GM13976 (cell line): ENCODE results near the gene SLC25A38.

Experiments
- DNase-seq: peaks from one replicate; pipeline ENCODE4 v3.0.0; 2012; ENCODE audit warnings: low spot score
- in situ Hi-C: fragments of 300-500 bp; cut with MboI; formaldehyde crosslinking; loops from one replicate; pipeline ENCODE4 v1.12.0; 2022; ENCODE audit warnings: low sequenced_read_pairs, mixed read lengths, inconsistent platforms; ENCODE audit not compliant: unreplicated experiment
- TF ChIP-seq, protein P1 (sequence below): IDR thresholded peaks from 2 replicates; pipeline ENCODE4 v1.5.1; 2012; ENCODE audit warnings: borderline replicate concordance, mild to moderate bottlenecking; ENCODE audit not compliant: insufficient read depth; ENCODE audit errors: extremely low read depth, missing control alignments, control extremely low read depth

The SLC25A38 gene

DNA sequence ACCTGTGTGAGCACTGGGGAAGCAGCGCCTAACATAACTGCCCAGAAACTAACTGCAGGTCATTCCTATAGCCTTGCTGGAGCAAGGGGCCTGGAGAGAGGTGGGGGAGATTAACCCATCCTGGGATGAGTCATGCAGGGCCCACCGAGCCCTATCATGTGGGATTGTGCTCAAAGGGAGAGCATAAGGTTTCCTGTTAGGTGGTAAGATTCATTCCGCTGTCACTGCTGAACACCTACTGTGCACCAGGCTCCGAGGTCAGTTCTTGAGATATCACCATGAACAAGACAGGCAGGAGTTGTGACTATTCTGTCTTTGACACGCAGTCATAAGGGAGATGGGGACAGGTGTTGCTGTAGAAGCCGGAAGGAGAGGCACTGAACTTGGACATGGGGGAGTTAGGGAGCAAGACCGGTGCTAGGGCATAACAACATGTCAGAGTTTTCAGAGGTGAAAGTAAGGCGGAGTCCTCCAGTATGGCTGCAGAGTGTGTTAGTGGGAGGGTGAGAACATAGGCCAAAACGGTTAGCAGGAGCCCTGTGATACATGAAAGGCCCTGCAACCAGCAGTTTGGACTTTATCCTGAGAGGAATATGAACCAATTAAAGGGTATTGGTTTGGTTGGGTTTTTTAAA lies 2.4 kb downstream of the SLC25A38 start:
- TF ChIP-seq, protein P1, sequence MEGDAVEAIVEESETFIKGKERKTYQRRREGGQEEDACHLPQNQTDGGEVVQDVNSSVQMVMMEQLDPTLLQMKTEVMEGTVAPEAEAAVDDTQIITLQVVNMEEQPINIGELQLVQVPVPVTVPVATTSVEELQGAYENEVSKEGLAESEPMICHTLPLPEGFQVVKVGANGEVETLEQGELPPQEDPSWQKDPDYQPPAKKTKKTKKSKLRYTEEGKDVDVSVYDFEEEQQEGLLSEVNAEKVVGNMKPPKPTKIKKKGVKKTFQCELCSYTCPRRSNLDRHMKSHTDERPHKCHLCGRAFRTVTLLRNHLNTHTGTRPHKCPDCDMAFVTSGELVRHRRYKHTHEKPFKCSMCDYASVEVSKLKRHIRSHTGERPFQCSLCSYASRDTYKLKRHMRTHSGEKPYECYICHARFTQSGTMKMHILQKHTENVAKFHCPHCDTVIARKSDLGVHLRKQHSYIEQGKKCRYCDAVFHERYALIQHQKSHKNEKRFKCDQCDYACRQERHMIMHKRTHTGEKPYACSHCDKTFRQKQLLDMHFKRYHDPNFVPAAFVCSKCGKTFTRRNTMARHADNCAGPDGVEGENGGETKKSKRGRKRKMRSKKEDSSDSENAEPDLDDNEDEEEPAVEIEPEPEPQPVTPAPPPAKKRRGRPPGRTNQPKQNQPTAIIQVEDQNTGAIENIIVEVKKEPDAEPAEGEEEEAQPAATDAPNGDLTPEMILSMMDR, result no peak
- in situ Hi-C loops, result loop anchor here (10.0 kb wide), 1 partner anchor 181 kb away; no protein-coding TSS in a partner anchor
- no peak for DNase-seq

DNA sequence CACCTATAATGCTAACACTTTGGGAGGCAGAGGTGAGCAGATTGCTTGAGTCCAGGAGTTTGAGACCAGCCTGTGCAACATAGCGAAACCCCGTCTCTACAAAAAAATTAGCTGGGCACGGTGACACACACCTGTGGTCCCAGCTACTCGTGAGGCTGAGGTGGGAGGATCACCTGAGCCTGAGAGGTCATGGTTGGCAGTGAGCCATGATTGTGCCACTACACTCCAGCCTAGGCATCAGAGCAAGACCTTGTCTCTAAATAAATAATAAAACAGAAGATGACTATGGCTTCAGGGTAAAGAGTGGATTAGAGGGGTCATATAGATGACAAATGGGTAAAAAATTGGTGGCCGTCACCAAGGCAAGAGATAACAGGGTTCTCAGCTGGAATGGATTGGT lies 3.1 kb downstream of the SLC25A38 start:
- in situ Hi-C loops, result loop anchor here (10.0 kb wide), 1 partner anchor 182 kb away; no protein-coding TSS in a partner anchor
- TF ChIP-seq, protein P1, result no peak
- DNase-seq, result no peak

DNA sequence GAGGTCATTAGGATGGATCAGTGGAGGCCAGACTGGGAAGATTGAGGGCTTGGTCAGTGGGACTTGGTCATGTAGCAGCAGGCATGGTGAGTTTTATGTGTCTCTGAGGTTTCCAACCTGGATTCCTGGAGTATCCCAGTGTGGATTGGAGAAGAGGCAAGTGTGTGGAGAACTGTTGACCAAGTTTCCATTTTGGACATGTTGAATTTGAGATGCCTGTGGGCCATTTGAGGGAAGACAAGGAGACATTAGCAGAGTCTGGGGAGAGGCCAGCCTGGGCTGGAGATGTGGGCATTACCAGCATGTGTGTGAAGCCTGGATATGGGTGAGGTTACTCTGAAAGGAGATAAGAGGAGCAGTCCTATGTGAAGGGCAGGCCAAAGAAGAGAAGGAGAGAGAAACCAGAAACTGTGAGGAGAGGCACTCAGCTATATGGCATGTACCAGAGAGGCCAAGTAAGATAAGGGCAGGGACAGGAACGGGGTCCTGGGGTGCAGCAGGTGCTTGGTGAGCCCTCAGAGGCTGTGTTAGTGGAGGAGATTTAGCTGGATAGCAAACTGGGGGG lies 4.3 kb downstream of the SLC25A38 start:
- TF ChIP-seq, protein P1, result no peak
- no peak for DNase-seq
- in situ Hi-C loops, result loop anchor here (10.0 kb wide), 1 partner anchor 183 kb away; no protein-coding TSS in a partner anchor

DNA sequence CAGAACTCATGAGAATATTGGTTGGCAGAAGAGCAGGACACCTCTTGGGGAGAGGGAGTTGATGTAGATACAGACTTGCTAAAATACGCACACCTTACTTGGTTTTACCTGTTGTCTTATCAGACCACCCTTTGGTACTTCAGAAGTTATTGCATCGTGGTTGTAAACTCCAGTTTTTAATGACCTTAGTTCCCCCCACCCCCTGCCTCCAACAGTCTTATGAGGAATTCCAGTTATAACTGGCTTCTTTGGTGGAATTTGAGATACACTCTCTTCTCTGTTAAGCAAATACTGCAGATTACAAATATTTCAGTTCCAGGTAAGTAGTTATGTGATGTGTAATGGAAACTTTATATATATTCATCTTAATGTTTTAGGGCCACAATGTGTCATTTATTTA lies 5.0 kb downstream of the SLC25A38 start:
- in situ Hi-C loops, result loop anchor here (10.0 kb wide), 1 partner anchor 183 kb away; no protein-coding TSS in a partner anchor
- no peak for DNase-seq
- TF ChIP-seq, protein P1, result no peak

DNA sequence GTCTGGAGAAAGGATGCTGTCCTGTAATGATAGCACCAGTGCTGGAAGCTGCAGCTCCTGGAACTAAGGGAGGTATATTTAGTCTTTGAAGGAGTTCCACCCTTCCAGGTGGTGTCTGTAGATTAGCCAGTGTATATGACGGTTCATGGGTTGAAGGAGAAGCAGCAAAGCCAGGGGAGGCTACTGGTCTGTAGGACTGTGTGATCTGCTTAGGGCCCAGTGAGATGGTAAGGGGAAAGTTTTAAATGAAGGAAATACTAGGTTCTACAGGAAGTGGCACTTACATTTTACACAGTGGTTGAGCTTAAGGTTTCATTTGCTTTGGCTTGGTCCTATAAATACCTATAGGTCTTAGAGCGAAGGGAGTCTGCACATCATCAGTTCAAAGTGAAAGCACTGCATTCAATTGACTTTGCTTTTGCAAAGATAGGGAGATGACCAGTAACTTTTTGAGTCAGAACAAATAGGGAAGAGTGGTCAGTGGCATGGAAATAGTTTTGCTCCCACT lies 5.6 kb downstream of the SLC25A38 start:
- TF ChIP-seq, protein P1, result no peak
- in situ Hi-C loops, result loop anchor here (10.0 kb wide), 1 partner anchor 184 kb away; no protein-coding TSS in a partner anchor
- peak; percentile 74 for DNase-seq

DNA sequence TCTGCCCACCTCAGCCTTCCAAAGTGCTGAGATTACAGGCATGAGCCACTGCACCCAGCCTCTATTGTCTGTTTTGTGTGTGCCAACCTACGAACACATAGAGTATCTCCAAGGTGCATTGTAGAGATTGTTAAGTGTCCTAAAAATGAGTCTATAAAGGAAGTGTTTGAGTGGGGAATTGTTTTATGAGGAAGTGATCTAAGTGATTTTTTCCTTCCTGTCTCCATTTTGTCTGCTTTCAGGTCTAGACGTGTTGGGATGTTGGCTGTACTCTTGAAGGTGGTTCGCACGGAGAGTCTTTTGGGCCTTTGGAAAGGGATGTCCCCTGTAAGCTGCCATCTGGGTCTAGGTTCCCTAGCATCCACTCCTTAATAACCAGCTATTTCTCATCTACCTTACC lies 7.0 kb downstream of the SLC25A38 start:
- in situ Hi-C loops, result no loop called here
- TF ChIP-seq, protein P1, result no peak
- no peak for DNase-seq
